Measurements from ENCODE around the gene STAT4.

STAT4 gene

GRCh38 chr2:191150600-191151330 is at the start of gene STAT4:
Gene STAT4, minus strand, starts transcription at chr2:191150994. Its CDS starts 2,791 bp downstream, at chr2:191148203.
- peak; percentile 51 to 81 for DNase-seq (ENCODE audit: low read depth in 1 of 2, low spot score in 1 of 2)

- no peak for DNase-seq (ENCODE audit: low read depth in 1 of 2, low spot score in 1 of 2)
Observed at GRCh38 chr2:191199929-191200512, 49.2 kb upstream of the STAT4 start.

- no peak for DNase-seq (ENCODE audit: low read depth in 1 of 2, low spot score in 1 of 2)
Observed at GRCh38 chr2:191198271-191198670, 47.5 kb upstream of the STAT4 start.

GRCh38 chr2:191197096-191197495 is 46.3 kb upstream of the STAT4 start:
- no peak for DNase-seq (ENCODE audit: low read depth in 1 of 2, low spot score in 1 of 2)

GRCh38 chr2:191195021-191195420 is 44.2 kb upstream of the STAT4 start:
- no peak for DNase-seq (ENCODE audit: low read depth in 1 of 2, low spot score in 1 of 2)

GRCh38 chr2:191190861-191191552 is 40.2 kb upstream of the STAT4 start:
- DNase-seq (ENCODE audit: low read depth in 1 of 2, low spot score in 1 of 2): no peak

GRCh38 chr2:191190435-191190834 is 39.6 kb upstream of the STAT4 start:
- no peak for DNase-seq (ENCODE audit: low read depth in 1 of 2, low spot score in 1 of 2)

GRCh38 chr2:191189112-191189635 is 38.4 kb upstream of the STAT4 start:
- DNase-seq (ENCODE audit: low read depth in 1 of 2, low spot score in 1 of 2): no peak

GRCh38 chr2:191188550-191189093 is 37.8 kb upstream of the STAT4 start:
- no peak for DNase-seq (ENCODE audit: low read depth in 1 of 2, low spot score in 1 of 2)

- DNase-seq (ENCODE audit: low read depth in 1 of 2, low spot score in 1 of 2): no peak
Observed at GRCh38 chr2:191187105-191187829, 36.5 kb upstream of the STAT4 start.

- DNase-seq (ENCODE audit: low read depth in 1 of 2, low spot score in 1 of 2): no peak
Observed at GRCh38 chr2:191184457-191184856, 33.7 kb upstream of the STAT4 start.

GRCh38 chr2:191183516-191183915 is 32.7 kb upstream of the STAT4 start:
- no peak for DNase-seq (ENCODE audit: low read depth in 1 of 2, low spot score in 1 of 2)

GRCh38 chr2:191183081-191183480 is 32.3 kb upstream of the STAT4 start:
- no peak for DNase-seq (ENCODE audit: low read depth in 1 of 2, low spot score in 1 of 2)

- no peak for DNase-seq (ENCODE audit: low read depth in 1 of 2, low spot score in 1 of 2)
Observed at GRCh38 chr2:191180713-191181112, 29.9 kb upstream of the STAT4 start.

GRCh38 chr2:191180276-191180675 is 29.5 kb upstream of the STAT4 start:
- DNase-seq (ENCODE audit: low read depth in 1 of 2, low spot score in 1 of 2): no peak

- DNase-seq (ENCODE audit: low read depth in 1 of 2, low spot score in 1 of 2): no peak
Observed at GRCh38 chr2:191178806-191179514, 28.2 kb upstream of the STAT4 start.

- no peak for DNase-seq (ENCODE audit: low read depth in 1 of 2, low spot score in 1 of 2)
Observed at GRCh38 chr2:191177751-191178736, 27.2 kb upstream of the STAT4 start.

GRCh38 chr2:191176801-191177438 is 26.1 kb upstream of the STAT4 start:
- DNase-seq (ENCODE audit: low read depth in 1 of 2, low spot score in 1 of 2): no peak

GRCh38 chr2:191176305-191176704 is 25.5 kb upstream of the STAT4 start:
- no peak for DNase-seq (ENCODE audit: low read depth in 1 of 2, low spot score in 1 of 2)

All from activated CD4-positive, alpha-beta T cell treated with anti-CD3 and anti-CD28 coated beads, Interleukin-2, amount 50 U/mL, for 24 hours (primary cell).